Skeletal muscle tissue (tissue), 4 donors: Measurements from ENCODE around the gene MRGPRF. TPM values are rescaled to one million over a fixed set of nuclear protein-coding genes. Genes with fewer than 3 reads are reported as not detected.

Experiments
- H3K27ac ChIP-seq: one replicate; pipeline ENCODE4 v1.7.0; 2013; ENCODE audit warnings: mild to moderate bottlenecking, low read depth, low read length, inconsistent platforms
- H3K27me3 ChIP-seq, 3 donors: one replicate each; pipeline ENCODE4 v1.7.0; 2013; ENCODE audit warnings: low read length in 3 of 3; ENCODE audit not compliant: control insufficient read depth in 3 of 3, insufficient read depth in 3 of 3
- H3K36me3 ChIP-seq, 3 donors: one replicate each; pipeline ENCODE4 v1.7.0; 2013; ENCODE audit warnings: low read length in 3 of 3; ENCODE audit not compliant: control insufficient read depth in 3 of 3, insufficient read depth in 3 of 3
- H3K4me1 ChIP-seq, 3 donors: one replicate each; pipeline ENCODE4 v1.7.0; 2013; ENCODE audit warnings: low read length in 3 of 3, mild to moderate bottlenecking in 3 of 3; ENCODE audit not compliant: control insufficient read depth in 3 of 3, insufficient read depth in 3 of 3
- H3K4me3 ChIP-seq, 3 donors: one replicate each; pipeline ENCODE4 v1.7.0; 2013; ENCODE audit warnings: low read length in 3 of 3
- H3K9ac ChIP-seq, 3 donors: one replicate each; pipeline ENCODE4 v1.7.0; 2013; ENCODE audit warnings: low read length in 3 of 3, mild to moderate bottlenecking in 3 of 3, moderate library complexity in 2 of 3, low read depth in 1 of 3
- H3K9me3 ChIP-seq, 3 donors: one replicate each; pipeline ENCODE4 v1.7.0; 2013; ENCODE audit warnings: low read length in 3 of 3; ENCODE audit not compliant: control insufficient read depth in 3 of 3
- total RNA-seq: library from RNA; depleted of rRNA; stranded (reverse); fragments of >200 nt; gene quantifications from one replicate; pipeline ENCODE4 v1.2.3, GENCODE V29; 2014
- donor health status: Osteomylitis.

The MRGPRF gene
- total RNA-seq, 1 donor from 2014 or later = 16.7 TPM

GRCh38 chr11:68997995-68998348, 15.1 kb downstream of the MRGPRF start:
- Histone ChIP-seq H3K9me3 (no peaks in the 10 kb centered on the region), H3K4me1 (peaks cover 0 to 14% (median 10%) of the 10 kb centered on the region in 3 donors), H3K27ac (no peak overlapping the region), H3K9ac (no peak overlapping the region), H3K27me3 (peaks cover 9 to 58% (median 28%) of the 10 kb centered on the region in 3 donors), H3K36me3 (no peaks in the 10 kb centered on the region), H3K4me3 (no peak overlapping the region)

- Histone ChIP-seq H3K27ac (no peak overlapping the region), H3K4me1 (peaks cover 0 to 14% (median 10%) of the 10 kb centered on the region in 3 donors), H3K9ac (no peak overlapping the region), H3K9me3 (no peaks in the 10 kb centered on the region), H3K4me3 (no peak overlapping the region), H3K27me3 (peaks cover 12 to 54% (median 34%) of the 10 kb centered on the region in 3 donors), H3K36me3 (no peaks in the 10 kb centered on the region)
These were observed 15.7 kb downstream of the MRGPRF start for GRCh38 chr11:68997124-68997994.

- no peak overlapping the region for H3K9ac ChIP-seq
- H3K36me3 ChIP-seq = no peaks in the 10 kb centered on the region
- H3K27ac ChIP-seq = no peak overlapping the region
- H3K4me3 ChIP-seq = no peak overlapping the region
- H3K4me1 ChIP-seq = peaks cover 0 to 11% (median 10%) of the 10 kb centered on the region in 3 donors
- peaks cover 12 to 52% (median 35%) of the 10 kb centered on the region in 3 donors for H3K27me3 ChIP-seq
- H3K9me3 ChIP-seq = no peaks in the 10 kb centered on the region
These were observed 16.5 kb downstream of the MRGPRF start for GRCh38 chr11:68996376-68997123.

GRCh38 chr11:68994894-68995285, 18.2 kb downstream of the MRGPRF start:
- H3K36me3 ChIP-seq = no peaks in the 10 kb centered on the region
- H3K4me1 ChIP-seq = peaks cover 0 to 10% (median 4%) of the 10 kb centered on the region in 3 donors
- no peaks in the 10 kb centered on the region for H3K9me3 ChIP-seq
- no peak overlapping the region for H3K4me3 ChIP-seq
- H3K9ac ChIP-seq = no peak overlapping the region
- peaks cover 11 to 49% (median 35%) of the 10 kb centered on the region in 3 donors for H3K27me3 ChIP-seq
- no peak overlapping the region for H3K27ac ChIP-seq

GRCh38 chr11:68994161-68994893, 18.7 kb downstream of the MRGPRF start:
- peaks cover 0 to 10% (median 4%) of the 10 kb centered on the region in 3 donors for H3K4me1 ChIP-seq
- no peak overlapping the region for H3K4me3 ChIP-seq
- no peaks in the 10 kb centered on the region for H3K9me3 ChIP-seq
- no peak overlapping the region for H3K9ac ChIP-seq
- peaks cover 11 to 45% (median 35%) of the 10 kb centered on the region in 3 donors for H3K27me3 ChIP-seq
- H3K36me3 ChIP-seq = no peaks in the 10 kb centered on the region
- no peak overlapping the region for H3K27ac ChIP-seq

GRCh38 chr11:68993546-68993945, 19.5 kb downstream of the MRGPRF start:
- H3K4me1 ChIP-seq = peaks cover 0 to 4% (median 2%) of the 10 kb centered on the region in 3 donors
- H3K4me3 ChIP-seq = no peak overlapping the region
- H3K9ac ChIP-seq = no peak overlapping the region
- H3K9me3 ChIP-seq = no peaks in the 10 kb centered on the region
- H3K27ac ChIP-seq = no peak overlapping the region
- H3K27me3 ChIP-seq = peaks cover 11 to 39% (median 35%) of the 10 kb centered on the region in 3 donors
- H3K36me3 ChIP-seq = no peaks in the 10 kb centered on the region

- Histone ChIP-seq H3K4me1 (no peaks in the 10 kb centered on the region), H3K27ac (no peak overlapping the region), H3K9me3 (no peaks in the 10 kb centered on the region), H3K9ac (no peak overlapping the region), H3K36me3 (no peaks in the 10 kb centered on the region), H3K27me3 (peaks cover 11 to 33% (median 33%) of the 10 kb centered on the region in 3 donors), H3K4me3 (no peak overlapping the region)
These were observed 20.2 kb downstream of the MRGPRF start for GRCh38 chr11:68992743-68993255.

GRCh38 chr11:68990995-68991780, 21.9 kb downstream of the MRGPRF start:
- H3K27me3 ChIP-seq = peaks cover 11 to 27% (median 25%) of the 10 kb centered on the region in 3 donors
- no peaks in the 10 kb centered on the region for H3K9me3 ChIP-seq
- no peak overlapping the region for H3K27ac ChIP-seq
- H3K9ac ChIP-seq = no peak overlapping the region
- no peaks in the 10 kb centered on the region for H3K36me3 ChIP-seq
- no peak overlapping the region for H3K4me3 ChIP-seq
- H3K4me1 ChIP-seq = no peaks in the 10 kb centered on the region
